Measurements from ENCODE around the gene VPS51.
A peak's percentile ranks its signal among the peaks of the same experiment; 100 is the strongest.

The VPS51 gene

GRCh38 chr11:65121865-65122696 lies 26.1 kb downstream of the VPS51 start, which contains the start of the genes FAU and MRPL49:
TSS of gene FAU (minus strand) at chr11:65122134. CDS start at chr11:65121813, 321 bp downstream.
TSS of gene MRPL49 (plus strand) at chr11:65122321. CDS start at chr11:65122347, 26 bp downstream.
- H3K36me3 ChIP-seq (ENCODE audit: insufficient read depth, low read length): peaks cover 73% of the 10 kb centered on the region
- peak within 1 kb of the TSS; percentile 75 for H3K4me2 ChIP-seq (ENCODE audit: low read length)
- H3F3A ChIP-seq (ENCODE audit: insufficient read depth, low read length): peaks cover 14% of the 10 kb centered on the region; the same call in 1 of the 2 replicates
- no peak within 1 kb of the TSS for H2AFZ ChIP-seq (ENCODE audit: low read length)
- H3K4me3 ChIP-seq (ENCODE audit: low read depth, low read length, poor library complexity, severe bottlenecking): peak within 1 kb of the TSS; percentile 87
- no peaks in the 10 kb centered on the region for H3K9me3 ChIP-seq (ENCODE audit: low read length)
- H3K9ac ChIP-seq (ENCODE audit: low read length): peak within 1 kb of the TSS; percentile 96
- no peaks in the 10 kb centered on the region for H3K9me2 ChIP-seq (ENCODE audit: low read depth, low read length)
- H3K4me1 ChIP-seq (ENCODE audit: insufficient read depth, low read length, severe bottlenecking): peaks cover 36% of the 10 kb centered on the region
- no peaks in the 10 kb centered on the region for H3K27me3 ChIP-seq (ENCODE audit: insufficient read depth, low read length)
- H3K79me2 ChIP-seq (ENCODE audit: insufficient read depth, low read length): peaks cover 19% of the 10 kb centered on the region
- TF ChIP-seq EZH2 (IDR thresholded peaks at IDR 0.05; ENCODE audit: borderline replicate concordance, low read length) (no peak), CTCF (IDR thresholded peaks at IDR 0.05; ENCODE audit: low read length) (no peak)
- H4K20me1 ChIP-seq (ENCODE audit: insufficient read depth, low read length): no peaks in the 10 kb centered on the region
- H3K27ac ChIP-seq (ENCODE audit: low read depth, low read length, poor library complexity, severe bottlenecking): peak within 1 kb of the TSS; percentile 72

GRCh38 chr11:65124480-65125196 lies 28.6 kb downstream of the VPS51 start:
- Histone ChIP-seq H3K27ac (ENCODE audit: low read depth, low read length, poor library complexity, severe bottlenecking) (peak overlapping the region; percentile 11), H3K4me3 (ENCODE audit: low read depth, low read length, poor library complexity, severe bottlenecking) (no peak overlapping the region), H3K27me3 (ENCODE audit: insufficient read depth, low read length) (no peaks in the 10 kb centered on the region), H3K79me2 (ENCODE audit: insufficient read depth, low read length) (peaks cover 19% of the 10 kb centered on the region), H3K4me2 (ENCODE audit: low read length) (no peak overlapping the region), H3K9ac (ENCODE audit: low read length) (no peak overlapping the region), H4K20me1 (ENCODE audit: insufficient read depth, low read length) (no peaks in the 10 kb centered on the region), H3K9me3 (ENCODE audit: low read length) (no peaks in the 10 kb centered on the region), H3K36me3 (ENCODE audit: insufficient read depth, low read length) (peaks cover 81% of the 10 kb centered on the region), H3F3A (ENCODE audit: insufficient read depth, low read length) (peaks cover 23% of the 10 kb centered on the region; the same call in 1 of the 2 replicates), H2AFZ (ENCODE audit: low read length) (no peak overlapping the region), H3K9me2 (ENCODE audit: low read depth, low read length) (no peaks in the 10 kb centered on the region), H3K4me1 (ENCODE audit: insufficient read depth, low read length, severe bottlenecking) (peaks cover 31% of the 10 kb centered on the region)
- TF ChIP-seq EZH2 (IDR thresholded peaks at IDR 0.05; ENCODE audit: borderline replicate concordance, low read length) (no peak), CTCF (IDR thresholded peaks at IDR 0.05; ENCODE audit: low read length) (no peak)

- no peak overlapping the region for H2AFZ ChIP-seq (ENCODE audit: low read length)
- no peak overlapping the region for H3K4me2 ChIP-seq (ENCODE audit: low read length)
- no peaks in the 10 kb centered on the region for H3K27me3 ChIP-seq (ENCODE audit: insufficient read depth, low read length)
- no peak overlapping the region for H3K27ac ChIP-seq (ENCODE audit: low read depth, low read length, poor library complexity, severe bottlenecking)
- no peak overlapping the region for H3K9ac ChIP-seq (ENCODE audit: low read length)
- no peaks in the 10 kb centered on the region for H3K9me3 ChIP-seq (ENCODE audit: low read length)
- no peak overlapping the region for H3K4me3 ChIP-seq (ENCODE audit: low read depth, low read length, poor library complexity, severe bottlenecking)
- peaks cover 23% of the 10 kb centered on the region; the same call in 1 of the 2 replicates for H3F3A ChIP-seq (ENCODE audit: insufficient read depth, low read length)
- no peaks in the 10 kb centered on the region for H3K9me2 ChIP-seq (ENCODE audit: low read depth, low read length)
- TF ChIP-seq CTCF (IDR thresholded peaks at IDR 0.05; ENCODE audit: low read length): no peak
- TF ChIP-seq EZH2 (IDR thresholded peaks at IDR 0.05; ENCODE audit: borderline replicate concordance, low read length): no peak
- H3K79me2 ChIP-seq (ENCODE audit: insufficient read depth, low read length): peaks cover 19% of the 10 kb centered on the region
- H4K20me1 ChIP-seq (ENCODE audit: insufficient read depth, low read length): no peaks in the 10 kb centered on the region
- peaks cover 81% of the 10 kb centered on the region for H3K36me3 ChIP-seq (ENCODE audit: insufficient read depth, low read length)
- peaks cover 29% of the 10 kb centered on the region for H3K4me1 ChIP-seq (ENCODE audit: insufficient read depth, low read length, severe bottlenecking)
Observed at GRCh38 chr11:65125197-65126056, 29.4 kb downstream of the VPS51 start.
